Mesothelial cell of epicardium (in vitro differentiated cells): ENCODE data around the gene C6orf118. TPM values are rescaled to one million over a fixed set of nuclear protein-coding genes. Genes with fewer than 3 reads are reported as not detected.

Experiments used
- DNase-seq, 2 experiments: peaks; one replicate each; pipeline ENCODE4 v3.0.0; 2021; ENCODE audit warnings: low spot score in 2 of 2; ENCODE audit not compliant: unreplicated experiment in 2 of 2
- H3K27ac Mint-ChIP-seq: 2 replicates; pipeline ENCODE4 v1.8.0; 2021; ENCODE audit warnings: mixed read lengths
- H3K27me3 Mint-ChIP-seq: 2 replicates; pipeline ENCODE4 v1.8.0; 2021; ENCODE audit warnings: low read depth, mixed read lengths
- H3K36me3 Mint-ChIP-seq: 2 replicates; pipeline ENCODE4 v1.8.0; 2021; ENCODE audit warnings: mixed read lengths
- H3K4me1 Mint-ChIP-seq: 2 replicates; pipeline ENCODE4 v1.8.0; 2021; ENCODE audit warnings: mixed read lengths
- H3K4me3 Mint-ChIP-seq: 2 replicates; pipeline ENCODE4 v1.8.0; 2021; ENCODE audit warnings: mild to moderate bottlenecking, moderate library complexity, mixed read lengths
- H3K9me3 Mint-ChIP-seq: 2 replicates; pipeline ENCODE4 v1.8.0; 2021; ENCODE audit warnings: mixed read lengths
- total RNA-seq: library from RNA; stranded (reverse); gene quantifications from 3 replicates; pipeline ENCODE4 v1.2.1, GENCODE V29; 2021
- TF ChIP-seq, protein P1 (sequence below): fragments of 200-600 bp; sonication (generic); IDR thresholded peaks from one replicate; pipeline ENCODE4 v1.5.0; 2021; ENCODE audit warnings: antibody characterized with exemption; ENCODE audit not compliant: unreplicated experiment

The C6orf118 gene
- total RNA-seq, 1 donor from 2014 or later, result 0.27 TPM

DNA sequence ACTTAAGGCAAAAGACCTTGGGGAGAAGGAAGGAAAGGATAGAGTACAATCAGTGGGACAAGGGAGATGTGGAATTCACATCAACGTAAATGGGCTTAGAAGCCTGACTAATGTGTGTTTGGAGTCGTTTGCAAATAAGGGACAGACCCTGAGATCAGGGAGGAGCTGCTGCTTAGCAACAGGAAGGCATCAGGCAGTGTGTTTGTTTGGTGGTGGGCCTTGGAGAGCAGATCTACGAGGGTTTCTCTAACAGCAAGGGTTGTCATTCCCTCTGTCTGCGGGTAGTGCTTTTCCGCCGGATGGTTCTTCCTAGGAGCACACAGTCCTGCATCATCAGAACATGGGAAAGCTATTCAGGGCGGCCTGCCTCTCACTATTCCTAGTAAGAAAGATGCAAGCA is 40.4 kb downstream of the C6orf118 start:
- H3K4me3 Mint-ChIP-seq, result no peak overlapping the region
- H3K36me3 Mint-ChIP-seq, result no peaks in the 10 kb centered on the region
- H3K27ac Mint-ChIP-seq, result no peak overlapping the region
- H3K27me3 Mint-ChIP-seq, result peaks cover 17% of the 10 kb centered on the region
- H3K4me1 Mint-ChIP-seq, result no peaks in the 10 kb centered on the region
- H3K9me3 Mint-ChIP-seq, result no peaks in the 10 kb centered on the region
- no peak for DNase-seq
- TF ChIP-seq, protein P1, sequence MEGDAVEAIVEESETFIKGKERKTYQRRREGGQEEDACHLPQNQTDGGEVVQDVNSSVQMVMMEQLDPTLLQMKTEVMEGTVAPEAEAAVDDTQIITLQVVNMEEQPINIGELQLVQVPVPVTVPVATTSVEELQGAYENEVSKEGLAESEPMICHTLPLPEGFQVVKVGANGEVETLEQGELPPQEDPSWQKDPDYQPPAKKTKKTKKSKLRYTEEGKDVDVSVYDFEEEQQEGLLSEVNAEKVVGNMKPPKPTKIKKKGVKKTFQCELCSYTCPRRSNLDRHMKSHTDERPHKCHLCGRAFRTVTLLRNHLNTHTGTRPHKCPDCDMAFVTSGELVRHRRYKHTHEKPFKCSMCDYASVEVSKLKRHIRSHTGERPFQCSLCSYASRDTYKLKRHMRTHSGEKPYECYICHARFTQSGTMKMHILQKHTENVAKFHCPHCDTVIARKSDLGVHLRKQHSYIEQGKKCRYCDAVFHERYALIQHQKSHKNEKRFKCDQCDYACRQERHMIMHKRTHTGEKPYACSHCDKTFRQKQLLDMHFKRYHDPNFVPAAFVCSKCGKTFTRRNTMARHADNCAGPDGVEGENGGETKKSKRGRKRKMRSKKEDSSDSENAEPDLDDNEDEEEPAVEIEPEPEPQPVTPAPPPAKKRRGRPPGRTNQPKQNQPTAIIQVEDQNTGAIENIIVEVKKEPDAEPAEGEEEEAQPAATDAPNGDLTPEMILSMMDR, result no peak

DNA sequence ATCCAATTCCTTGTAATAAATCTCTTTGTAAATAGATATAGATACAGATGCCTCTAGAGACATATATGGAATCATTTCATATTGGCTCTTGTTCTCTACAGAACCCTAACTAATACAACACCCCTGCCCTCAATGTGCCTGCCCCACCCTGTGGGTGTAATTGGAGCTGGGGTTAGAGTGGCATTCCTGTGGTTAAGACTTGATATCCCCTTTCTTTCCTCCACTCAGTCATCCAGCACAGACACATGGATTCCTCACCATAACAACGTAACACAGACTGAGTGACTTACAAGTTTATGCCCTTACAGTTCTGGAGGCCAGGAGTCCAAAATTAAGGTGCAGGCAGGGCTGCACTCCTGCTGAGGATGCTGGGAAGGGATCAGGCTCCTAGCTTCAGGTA is 42.8 kb downstream of the C6orf118 start:
- Mint-ChIP-seq H3K4me1 (no peaks in the 10 kb centered on the region), H3K36me3 (no peaks in the 10 kb centered on the region), H3K4me3 (no peak overlapping the region), H3K9me3 (peaks cover 9% of the 10 kb centered on the region), H3K27ac (no peak overlapping the region), H3K27me3 (peaks cover 7% of the 10 kb centered on the region)
- TF ChIP-seq, protein P1, result no peak
- DNase-seq, result no peak

DNA sequence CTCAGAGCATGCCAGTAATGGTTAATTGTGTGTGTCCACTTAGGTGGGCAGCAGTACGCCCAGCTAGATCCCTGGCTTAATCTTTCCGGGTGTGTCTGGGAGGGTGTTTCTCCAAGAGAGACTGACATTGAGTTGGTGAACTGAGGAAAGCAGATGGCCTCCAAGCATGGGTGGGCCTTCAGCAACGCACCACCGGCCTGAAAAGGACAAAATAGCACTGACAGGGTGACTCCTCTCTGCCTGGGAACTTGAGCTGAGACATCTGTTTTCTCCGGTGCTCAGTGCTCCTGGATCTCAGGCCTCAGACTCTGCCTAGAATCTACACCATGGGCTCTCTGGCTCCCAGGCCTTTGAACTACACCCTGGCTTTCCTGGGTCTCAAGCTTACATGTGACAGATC is 43.2 kb downstream of the C6orf118 start:
- Mint-ChIP-seq H3K27me3 (peaks cover 4% of the 10 kb centered on the region), H3K27ac (no peak overlapping the region), H3K4me1 (no peaks in the 10 kb centered on the region), H3K4me3 (no peak overlapping the region), H3K9me3 (peaks cover 11% of the 10 kb centered on the region), H3K36me3 (no peaks in the 10 kb centered on the region)
- DNase-seq, result no peak
- TF ChIP-seq, protein P1, result no peak

DNA sequence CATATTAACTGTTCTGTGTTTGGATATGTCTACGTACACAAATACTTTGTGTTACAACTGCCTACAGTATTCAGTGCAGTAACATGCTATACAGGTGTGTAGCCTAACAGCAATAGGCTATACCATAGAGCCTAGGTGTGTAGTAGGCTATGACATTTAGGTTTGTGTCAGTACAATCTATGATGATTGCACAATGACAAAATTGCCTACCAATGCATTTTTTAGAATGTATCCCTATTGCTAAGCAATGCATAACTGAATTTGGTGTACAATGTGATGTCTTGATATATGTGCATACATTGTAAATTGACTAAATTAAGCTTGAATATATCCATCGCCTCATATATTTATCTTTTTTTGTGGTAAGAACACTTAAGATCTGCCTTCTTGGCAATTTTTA is 48.9 kb downstream of the C6orf118 start:
- H3K27me3 Mint-ChIP-seq, result no peaks in the 10 kb centered on the region
- TF ChIP-seq, protein P1, result no peak
- H3K4me1 Mint-ChIP-seq, result no peaks in the 10 kb centered on the region
- H3K4me3 Mint-ChIP-seq, result no peak overlapping the region
- no peak for DNase-seq
- H3K27ac Mint-ChIP-seq, result no peak overlapping the region
- H3K36me3 Mint-ChIP-seq, result no peaks in the 10 kb centered on the region
- peaks cover 50% of the 10 kb centered on the region for H3K9me3 Mint-ChIP-seq

DNA sequence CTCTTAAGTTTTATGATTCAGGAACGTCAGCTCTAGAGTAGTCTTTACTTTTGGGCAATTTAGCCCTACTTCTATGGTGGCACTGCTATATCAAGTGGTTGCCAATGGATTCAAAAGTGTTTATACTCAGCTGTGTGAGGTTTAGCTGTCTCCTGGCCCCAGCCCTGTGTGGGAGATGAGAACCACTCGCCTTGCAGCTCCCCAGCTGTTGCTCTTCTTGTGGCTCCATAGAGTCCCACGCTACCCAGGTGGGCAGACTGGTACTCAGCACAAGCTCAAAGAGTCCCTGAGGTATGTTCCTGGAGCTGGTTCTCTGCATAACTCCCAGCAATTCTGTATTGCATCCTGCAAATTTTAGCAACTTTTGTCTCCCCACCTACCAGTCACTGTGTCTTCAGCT is 59.6 kb downstream of the C6orf118 start:
- H3K9me3 Mint-ChIP-seq, result peaks cover 3% of the 10 kb centered on the region
- no peak overlapping the region for H3K4me3 Mint-ChIP-seq
- TF ChIP-seq, protein P1, result no peak
- H3K27me3 Mint-ChIP-seq, result peaks cover 29% of the 10 kb centered on the region
- DNase-seq, result no peak
- no peak overlapping the region for H3K27ac Mint-ChIP-seq
- H3K36me3 Mint-ChIP-seq, result no peaks in the 10 kb centered on the region
- H3K4me1 Mint-ChIP-seq, result peaks cover 2% of the 10 kb centered on the region

DNA sequence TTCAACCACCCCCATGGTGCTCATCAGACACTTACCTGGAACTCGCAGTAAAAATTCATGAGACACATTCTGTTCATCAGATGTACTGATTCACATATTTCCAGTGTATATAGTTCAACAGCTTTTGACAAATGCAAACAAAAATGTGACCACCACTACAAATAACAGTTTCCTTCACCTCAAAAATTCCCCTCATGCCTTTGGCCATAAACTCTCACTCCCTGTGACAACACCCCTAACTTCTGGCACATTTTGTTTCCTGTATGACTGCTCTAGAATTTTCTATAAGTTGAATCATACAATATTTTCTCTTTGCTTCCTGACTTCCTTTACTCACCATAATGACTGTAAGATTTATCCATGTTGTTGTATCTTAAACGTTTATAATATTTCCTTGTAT is 63.7 kb downstream of the C6orf118 start:
- peaks cover 2% of the 10 kb centered on the region for H3K4me1 Mint-ChIP-seq
- no peak overlapping the region for H3K4me3 Mint-ChIP-seq
- H3K36me3 Mint-ChIP-seq, result no peaks in the 10 kb centered on the region
- TF ChIP-seq, protein P1, result no peak
- DNase-seq, result no peak
- no peaks in the 10 kb centered on the region for H3K9me3 Mint-ChIP-seq
- H3K27ac Mint-ChIP-seq, result no peak overlapping the region
- peaks cover 20% of the 10 kb centered on the region for H3K27me3 Mint-ChIP-seq
